ENCODE measurements around the gene SYNPR.

- TF ChIP-seq CTCF (IDR thresholded peaks at IDR 0.05; ENCODE audit: low read depth, low read length) (no peak), EZH2phosphoT487 (IDR thresholded peaks at IDR 0.05; ENCODE audit: low read depth) (no peak)
These were observed 32.3 kb upstream of the SYNPR start for GRCh38 chr3:63245726-63246241.
